A549 (cell line): ENCODE data around the gene TULP1.

Experiments used
- CBX8 ChIP-seq: fragments of 200-600 bp; sonication (generic); IDR thresholded peaks from 2 replicates; pipeline ENCODE4 v1.6.1; 2016
- CTCF ChIP-seq: fragments of >200 bp; sonication (Bioruptor Twin); formaldehyde crosslinking; IDR thresholded peaks from 3 replicates; pipeline ENCODE4 v1.5.1; 2016
- JUN ChIP-seq, 2 experiments: fragments of >200 bp; sonication (Bioruptor Twin); formaldehyde crosslinking; IDR thresholded peaks; 2 replicates in 1 of 2; 3 replicates in 1 of 2; pipeline ENCODE4 v1.6.1; 2016 to 2017
- MAFK ChIP-seq: fragments of 450-650 bp; IDR thresholded peaks from 2 replicates; pipeline ENCODE4 v1.6.1; 2014; ENCODE audit not compliant: partially characterized antibody
- MAX ChIP-seq: IDR thresholded peaks from 2 replicates; pipeline ENCODE4 v1.6.1; 2012
- PHF8 ChIP-seq: fragments of 200-600 bp; sonication (generic); IDR thresholded peaks from 2 replicates; pipeline ENCODE4 v1.6.1; 2016; ENCODE audit warnings: low read depth, mild to moderate bottlenecking, antibody characterized with exemption, moderate library complexity, borderline replicate concordance
- POLR2A ChIP-seq: IDR thresholded peaks from 2 replicates; pipeline ENCODE4 v1.6.1; 2012; ENCODE audit warnings: mild to moderate bottlenecking, low read length
- RCOR1 ChIP-seq: fragments of 150-350 bp; IDR thresholded peaks from 2 replicates; pipeline ENCODE4 v1.6.1; 2014; ENCODE audit warnings: antibody characterized with exemption, low read length, low read depth
- REST ChIP-seq: fragments of 200-600 bp; sonication (generic); IDR thresholded peaks from 2 replicates; pipeline ENCODE4 v1.6.1; 2016; ENCODE audit warnings: antibody characterized with exemption, mild to moderate bottlenecking, moderate library complexity
- SMC3 ChIP-seq: fragments of >200 bp; sonication (Bioruptor Twin); formaldehyde crosslinking; IDR thresholded peaks from 3 replicates; pipeline ENCODE4 v1.6.1; 2018; ENCODE audit warnings: inconsistent platforms

- TF ChIP-seq MAFK (no peak), POLR2A (no peak), SMC3 (no peak), CBX8 (no peak), JUN (IDR thresholded peaks at IDR 0.05) (no peak), MAX (no peak), REST (no peak), CTCF (no peak), PHF8 (no peak), RCOR1 (no peak)
Observed at GRCh38 chr6:35483062-35483461, 29.6 kb downstream of the TULP1 start.
